Thoracic aorta (tissue), 2 donors: ENCODE results near the gene LRP1B. TPM values are rescaled to one million over a fixed set of nuclear protein-coding genes. Genes with fewer than 3 reads are reported as not detected.
"Not testable (repeated sequence)": the region's sequence is repeated elsewhere in the genome, so short reads cannot be mapped to it uniquely, and the experiment has no call there.

Source experiments
- ATAC-seq: fragments of 150-250 bp; one replicate; pipeline ENCODE4 v1.8.0; 2017; ENCODE audit warnings: low read depth; ENCODE audit not compliant: insufficient number of reproducible peaks, low FRiP score
- DNase-seq: peaks from one replicate; pipeline ENCODE4 v3.0.0-alpha.2; 2020; ENCODE audit warnings: low spot score
- H3K27ac ChIP-seq, 2 donors: fragments of 200-600 bp; sonication (generic); 1 replicate in 1 of 2; 2 replicates in 1 of 2; pipeline ENCODE4 v1.5.1; 2016; ENCODE audit warnings: mild to moderate bottlenecking in 2 of 2, moderate library complexity in 2 of 2
- H3K27me3 ChIP-seq: fragments of 200-600 bp; sonication (generic); replicated peaks from 2 replicates; pipeline ENCODE4 v1.6.0; 2016; ENCODE audit warnings: mild to moderate bottlenecking; ENCODE audit not compliant: insufficient read depth
- H3K36me3 ChIP-seq: fragments of 200-600 bp; sonication (generic); one replicate; pipeline ENCODE4 v1.5.1; 2016
- H3K4me1 ChIP-seq, 2 donors: fragments of 200-600 bp; sonication (generic); 1 replicate in 1 of 2; 2 replicates in 1 of 2; pipeline versions ENCODE4 v1.5.1 to v1.6.0; 2016; ENCODE audit warnings: low read depth in 2 of 2, mild to moderate bottlenecking in 1 of 2; ENCODE audit not compliant: control insufficient read depth in 1 of 2
- H3K4me3 ChIP-seq: fragments of 200-600 bp; sonication (generic); 2 replicates; pipeline ENCODE4 v1.5.1; 2016; ENCODE audit warnings: mild to moderate bottlenecking
- H3K9me3 ChIP-seq: fragments of 200-600 bp; sonication (generic); 2 replicates; pipeline ENCODE4 v1.5.1; 2016
- CTCF ChIP-seq: fragments of 200-600 bp; sonication (generic); IDR thresholded peaks from one replicate; pipeline ENCODE4 v1.5.1; 2019; ENCODE audit warnings: antibody characterized with exemption
- total RNA-seq, 2 donors: library from RNA; depleted of rRNA; stranded (reverse); fragments of >200 nt; gene quantifications; one replicate each; pipeline versions ENCODE4 v1.1.0 to v1.2.3, GENCODE V29; 2016

LRP1B gene
- total RNA-seq, 2 donors from 2014 or later, result 0.27 to 0.28 TPM

- no peaks in the 10 kb centered on the region for H3K9me3 ChIP-seq
- TF ChIP-seq CTCF, result no peak
- no peak overlapping the region for H3K4me3 ChIP-seq
- no peak for DNase-seq
- H3K36me3 ChIP-seq, result no peaks in the 10 kb centered on the region
- ATAC-seq, result no peak
- H3K27me3 ChIP-seq, result no peaks in the 10 kb centered on the region
- no peaks in the 10 kb centered on the region for H3K4me1 ChIP-seq
- H3K27ac ChIP-seq, result no peak overlapping the region
Observed at GRCh38 chr2:140288726-140289125, 1842.1 kb downstream of the LRP1B start.

DNA sequence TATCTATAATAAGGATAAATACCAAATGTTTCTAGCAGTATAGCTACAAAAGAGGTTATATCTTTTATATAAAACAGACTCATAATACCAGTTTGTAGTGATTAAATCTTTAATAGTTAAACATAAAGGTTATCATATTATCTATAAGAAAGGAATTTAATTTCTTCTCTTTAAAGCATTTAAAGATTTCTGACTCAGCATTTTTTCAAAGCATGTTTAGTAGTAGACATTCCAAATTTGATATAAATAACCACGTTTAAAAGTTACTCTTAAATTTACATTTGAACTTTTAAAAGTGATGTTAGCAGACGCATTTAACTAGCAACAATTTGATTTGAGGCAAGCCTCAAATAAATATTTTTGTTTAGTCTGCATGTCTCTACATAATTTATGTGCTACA lies 1842.6 kb downstream of the LRP1B start:
- Histone ChIP-seq H3K4me3 (no peak overlapping the region), H3K4me1 (no peaks in the 10 kb centered on the region), H3K27ac (no peak overlapping the region), H3K9me3 (no peaks in the 10 kb centered on the region), H3K27me3 (no peaks in the 10 kb centered on the region), H3K36me3 (no peaks in the 10 kb centered on the region)
- no peak for TF ChIP-seq CTCF
- ATAC-seq (no peak), DNase-seq (no peak)

DNA sequence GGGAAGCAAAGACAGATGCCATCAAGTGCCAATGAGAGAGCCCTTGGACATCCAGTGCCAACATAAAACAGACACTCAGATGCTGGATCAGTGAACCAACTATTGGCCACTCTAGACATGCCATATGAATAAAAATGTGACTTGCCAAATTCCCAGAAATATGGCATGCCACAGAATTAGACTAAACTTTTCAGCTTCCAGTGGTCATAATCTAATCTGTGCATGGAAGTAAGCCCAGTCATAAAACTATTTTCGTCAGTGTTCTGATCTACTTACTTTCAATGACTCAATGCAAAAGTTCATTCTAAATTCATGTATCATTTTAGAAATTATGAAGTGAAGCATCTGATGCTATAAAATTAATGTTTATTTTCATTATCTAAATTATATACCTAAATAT lies 1844.4 kb downstream of the LRP1B start:
- no peaks in the 10 kb centered on the region for H3K36me3 ChIP-seq
- no peak overlapping the region for H3K4me3 ChIP-seq
- no peaks in the 10 kb centered on the region for H3K4me1 ChIP-seq
- DNase-seq, result no peak
- no peaks in the 10 kb centered on the region for H3K9me3 ChIP-seq
- no peak for ATAC-seq
- TF ChIP-seq CTCF, result no peak
- no peak overlapping the region for H3K27ac ChIP-seq
- no peaks in the 10 kb centered on the region for H3K27me3 ChIP-seq

- H3K4me1 ChIP-seq, H3K9me3 ChIP-seq, H3K36me3 ChIP-seq, ATAC-seq, H3K27me3 ChIP-seq, H3K4me3 ChIP-seq, DNase-seq, H3K27ac ChIP-seq: not testable (repeated sequence)
Observed at GRCh38 chr2:140277344-140277743, 1853.5 kb downstream of the LRP1B start.

GRCh38 chr2:140276661-140277060 lies 1854.2 kb downstream of the LRP1B start:
- H3K36me3 ChIP-seq, result no peaks in the 10 kb centered on the region
- H3K27ac ChIP-seq, result no peak overlapping the region
- H3K9me3 ChIP-seq, result no peaks in the 10 kb centered on the region
- no peak for ATAC-seq
- no peak for TF ChIP-seq CTCF
- H3K27me3 ChIP-seq, result no peaks in the 10 kb centered on the region
- no peak overlapping the region for H3K4me3 ChIP-seq
- no peak for DNase-seq
- H3K4me1 ChIP-seq, result no peaks in the 10 kb centered on the region

DNA sequence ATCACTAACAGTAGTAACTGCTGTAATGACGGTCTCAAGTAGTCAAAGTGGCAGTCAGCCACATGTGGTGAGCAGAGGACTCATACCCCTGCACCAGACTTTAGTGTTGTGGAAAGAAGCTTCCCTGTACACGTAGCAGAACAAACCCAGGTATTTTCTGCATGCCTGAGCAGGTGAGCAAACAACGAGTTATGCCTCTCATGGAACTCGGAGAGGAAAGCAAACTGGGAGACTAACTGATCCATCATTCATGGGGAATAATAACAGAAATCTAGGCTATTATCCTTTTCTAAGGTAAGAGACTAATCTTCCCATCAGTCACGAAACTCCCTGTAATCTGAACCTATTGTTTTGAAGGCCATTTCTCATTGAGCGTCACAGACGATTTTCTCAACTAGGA lies 1855.4 kb downstream of the LRP1B start:
- Histone ChIP-seq H3K4me1 (no peaks in the 10 kb centered on the region), H3K9me3 (no peaks in the 10 kb centered on the region), H3K27me3 (no peaks in the 10 kb centered on the region), H3K4me3 (no peak overlapping the region), H3K27ac (no peak overlapping the region), H3K36me3 (no peaks in the 10 kb centered on the region)
- TF ChIP-seq CTCF, result no peak
- DNase-seq, result no peak
- ATAC-seq, result no peak
